H1 (cell line): Measurements from ENCODE around the gene KIF5C. TPM values are rescaled to one million over a fixed set of nuclear protein-coding genes. Genes with fewer than 3 reads are reported as not detected.

Source experiments
- BCL11A ChIP-seq, 2 experiments: IDR thresholded peaks; one replicate each; pipeline ENCODE4 v1.6.1; 2011; ENCODE audit warnings: low read depth in 2 of 2, low read length in 2 of 2, mild to moderate bottlenecking in 2 of 2
- CTBP2 ChIP-seq: IDR thresholded peaks from 2 replicates; pipeline ENCODE4 v1.7.0; 2011; ENCODE audit warnings: borderline replicate concordance, mild to moderate bottlenecking, moderate library complexity, mixed read lengths, low read length; ENCODE audit not compliant: insufficient read depth, insufficient read length
- JUND ChIP-seq: IDR thresholded peaks from 2 replicates; pipeline ENCODE4 v1.6.1; 2011; ENCODE audit warnings: mild to moderate bottlenecking, improper control_type of control experiment, low read length
- polyA plus RNA-seq, 7 experiments: library from polyadenylated mRNA; depleted of rRNA in 3 of 7; stranded (reverse) in 5 of 7; unstranded in 2 of 7; fragments of >200 nt in 5 of 7; fragments of 200-250 nt in 2 of 7; gene quantifications; 1 replicate in 5 of 7; 2 replicates in 1 of 7; 4 replicates in 1 of 7; pipeline versions ENCODE4 v1.2.1 to v1.2.3, GENCODE V29; 2011 to 2013; ENCODE audit warnings: missing spikeins in 2 of 7, mixed read lengths in 2 of 7
- total RNA-seq: library from RNA; stranded (reverse); fragmentation: NEBNext Ultra II Directional; extraction: Animal tissue kit (Norgen Biotek cat#: 25700); gene quantifications from 2 replicates; pipeline ENCODE4 v1.2.1, GENCODE V29; 2021
- TF ChIP-seq, protein P1 (sequence below): IDR thresholded peaks from 2 replicates; pipeline ENCODE4 v1.6.1; 2011; ENCODE audit warnings: low read depth, mild to moderate bottlenecking, low read length; ENCODE audit not compliant: insufficient read depth
- TF ChIP-seq, protein P2 (sequence below), 3 experiments: IDR thresholded peaks; 1 replicate in 2 of 3; 2 replicates in 1 of 3; pipeline versions ENCODE4 v1.5.1 to v1.6.1; 2011; ENCODE audit warnings: low read length in 3 of 3, mild to moderate bottlenecking in 3 of 3, inconsistent platforms in 2 of 3, low read depth in 1 of 3, moderate library complexity in 1 of 3; ENCODE audit not compliant: insufficient read depth in 1 of 3; ENCODE audit errors: control extremely low read depth in 1 of 3

Gene KIF5C
- total and polyA plus RNA-seq, 2 of the 8 experiments (the other 6 are each of a cell fraction or from before 2014, with no cell fraction given): 16.3 to 66.4 TPM

DNA sequence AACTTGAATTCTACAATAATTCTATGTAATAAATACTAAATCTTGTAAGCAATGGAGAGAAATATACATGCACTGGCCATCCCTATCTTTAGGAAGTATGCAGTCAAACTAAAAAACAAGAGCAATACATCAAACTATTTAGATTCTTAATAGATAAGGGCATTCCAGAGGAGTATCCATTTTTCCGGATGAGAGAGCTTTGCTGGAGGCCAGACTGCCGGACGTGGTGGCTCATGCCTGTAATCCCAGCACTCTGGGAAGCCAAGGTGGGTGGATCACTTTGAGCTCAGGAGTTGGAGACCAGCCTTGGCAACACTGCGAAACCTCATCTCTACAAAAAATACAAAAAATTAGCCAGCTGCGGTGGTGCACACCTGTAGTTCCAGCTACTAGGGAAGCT is 60.8 kb downstream of the KIF5C start (continued):
- TF ChIP-seq CTBP2: no peak
- TF ChIP-seq, protein P1, sequence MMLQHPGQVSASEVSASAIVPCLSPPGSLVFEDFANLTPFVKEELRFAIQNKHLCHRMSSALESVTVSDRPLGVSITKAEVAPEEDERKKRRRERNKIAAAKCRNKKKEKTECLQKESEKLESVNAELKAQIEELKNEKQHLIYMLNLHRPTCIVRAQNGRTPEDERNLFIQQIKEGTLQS: no peak
- TF ChIP-seq BCL11A (IDR thresholded peaks at IDR 0.05; ENCODE audit: low read depth in 2 of 2, low read length in 2 of 2): no peak
- no peak for TF ChIP-seq JUND
- TF ChIP-seq, protein P2, sequence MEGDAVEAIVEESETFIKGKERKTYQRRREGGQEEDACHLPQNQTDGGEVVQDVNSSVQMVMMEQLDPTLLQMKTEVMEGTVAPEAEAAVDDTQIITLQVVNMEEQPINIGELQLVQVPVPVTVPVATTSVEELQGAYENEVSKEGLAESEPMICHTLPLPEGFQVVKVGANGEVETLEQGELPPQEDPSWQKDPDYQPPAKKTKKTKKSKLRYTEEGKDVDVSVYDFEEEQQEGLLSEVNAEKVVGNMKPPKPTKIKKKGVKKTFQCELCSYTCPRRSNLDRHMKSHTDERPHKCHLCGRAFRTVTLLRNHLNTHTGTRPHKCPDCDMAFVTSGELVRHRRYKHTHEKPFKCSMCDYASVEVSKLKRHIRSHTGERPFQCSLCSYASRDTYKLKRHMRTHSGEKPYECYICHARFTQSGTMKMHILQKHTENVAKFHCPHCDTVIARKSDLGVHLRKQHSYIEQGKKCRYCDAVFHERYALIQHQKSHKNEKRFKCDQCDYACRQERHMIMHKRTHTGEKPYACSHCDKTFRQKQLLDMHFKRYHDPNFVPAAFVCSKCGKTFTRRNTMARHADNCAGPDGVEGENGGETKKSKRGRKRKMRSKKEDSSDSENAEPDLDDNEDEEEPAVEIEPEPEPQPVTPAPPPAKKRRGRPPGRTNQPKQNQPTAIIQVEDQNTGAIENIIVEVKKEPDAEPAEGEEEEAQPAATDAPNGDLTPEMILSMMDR (IDR thresholded peaks at IDR 0.05; ENCODE audit: control extremely low read depth in 1 of 3, insufficient read depth in 1 of 3, low read depth in 1 of 3, low read length in 3 of 3): no peak
